ENCODE measurements around the gene C15orf39. TPM values are rescaled to one million over a fixed set of nuclear protein-coding genes. Genes with fewer than 3 reads are reported as not detected.

Gene C15orf39
- total RNA-seq, 4 donors from 2014 or later: 13.8 to 20.1 (median 17.2) TPM

- H3K36me3 ChIP-seq: no peaks in the 10 kb centered on the region
- H3K27me3 ChIP-seq: no peaks in the 10 kb centered on the region
- DNase-seq (ENCODE audit: low spot score in 2 of 2): no peak
- 86 to 91% methylated on average over 4 to 6 of the region's 6 CpGs for WGBS, 2 donors
- no peak for TF ChIP-seq EP300 (IDR thresholded peaks at IDR 0.05)
- TF ChIP-seq POLR2A (IDR thresholded peaks at IDR 0.05): no peak
- TF ChIP-seq CTCF (IDR thresholded peaks at IDR 0.05): no peak
- peaks cover 0 to 22% (median 20%) of the 10 kb centered on the region in 4 donors for H3K4me1 ChIP-seq
- H3K27ac ChIP-seq: no peak overlapping the region
- H3K4me3 ChIP-seq: no peak overlapping the region
- no peaks in the 10 kb centered on the region for H3K9me3 ChIP-seq
Measured at GRCh38 chr15:75172284-75172820, 29.3 kb upstream of the C15orf39 start.

GRCh38 chr15:75174102-75174501 lies 27.6 kb upstream of the C15orf39 start:
- no peak for TF ChIP-seq POLR2A (IDR thresholded peaks at IDR 0.05)
- no peak for TF ChIP-seq CTCF (IDR thresholded peaks at IDR 0.05)
- no peak for TF ChIP-seq EP300 (IDR thresholded peaks at IDR 0.05)
- DNase-seq (ENCODE audit: low spot score in 2 of 2): no peak
- Histone ChIP-seq H3K27ac (no peak overlapping the region), H3K36me3 (no peaks in the 10 kb centered on the region), H3K27me3 (no peaks in the 10 kb centered on the region), H3K4me1 (peaks cover 0 to 40% (median 37%) of the 10 kb centered on the region in 4 donors), H3K4me3 (no peak overlapping the region), H3K9me3 (no peaks in the 10 kb centered on the region)
- 88 to 93% methylated on average over 5 of the region's 5 CpGs for WGBS, 2 donors

- TF ChIP-seq EP300 (IDR thresholded peaks at IDR 0.05) (no peak), POLR2A (IDR thresholded peaks at IDR 0.05) (no peak), CTCF (IDR thresholded peaks at IDR 0.05) (no peak)
- Histone ChIP-seq H3K36me3 (no peaks in the 10 kb centered on the region), H3K9me3 (no peaks in the 10 kb centered on the region), H3K27ac (peak overlapping the region in 1 of 4 donors; percentile 90), H3K4me1 (peaks cover 0 to 46% (median 39%) of the 10 kb centered on the region in 4 donors), H3K27me3 (no peaks in the 10 kb centered on the region), H3K4me3 (no peak overlapping the region)
- 92 to 94% methylated on average over 10 of the region's 10 CpGs for WGBS, 2 donors
- no peak for DNase-seq (ENCODE audit: low spot score in 2 of 2)
Measured at GRCh38 chr15:75174729-75175128, 27.0 kb upstream of the C15orf39 start.

- Histone ChIP-seq H3K27me3 (no peaks in the 10 kb centered on the region), H3K36me3 (no peaks in the 10 kb centered on the region), H3K9me3 (no peaks in the 10 kb centered on the region), H3K27ac (peak overlapping the region in 3 of 4 donors; percentile 71 to 94 (median 90)), H3K4me1 (peaks cover 0 to 60% (median 47%) of the 10 kb centered on the region in 4 donors), H3K4me3 (no peak overlapping the region)
- no peak for DNase-seq (ENCODE audit: low spot score in 2 of 2)
- TF ChIP-seq CTCF (IDR thresholded peaks at IDR 0.05) (no peak), EP300 (IDR thresholded peaks at IDR 0.05) (peak in 1 of 2 donors; percentile 63)
- 83 to 86% methylated on average over 4 of the region's 4 CpGs for WGBS, 2 donors
Measured at GRCh38 chr15:75176396-75176761, 25.3 kb upstream of the C15orf39 start.

GRCh38 chr15:75177360-75178071 lies 24.2 kb upstream of the C15orf39 start:
- peaks cover 0 to 72% (median 51%) of the 10 kb centered on the region in 4 donors for H3K4me1 ChIP-seq
- 49 to 64% methylated on average over 5 to 6 of the region's 6 CpGs for WGBS, 2 donors
- no peaks in the 10 kb centered on the region for H3K36me3 ChIP-seq
- no peak for TF ChIP-seq EP300 (IDR thresholded peaks at IDR 0.05)
- TF ChIP-seq POLR2A (IDR thresholded peaks at IDR 0.05): no peak
- no peak for TF ChIP-seq CTCF (IDR thresholded peaks at IDR 0.05)
- H3K9me3 ChIP-seq: no peaks in the 10 kb centered on the region
- no peak for DNase-seq (ENCODE audit: low spot score in 2 of 2)
- no peaks in the 10 kb centered on the region for H3K27me3 ChIP-seq
- no peak overlapping the region for H3K4me3 ChIP-seq
- peak overlapping the region; percentile 71 to 94 (median 86) for H3K27ac ChIP-seq
